SK-N-SH treated with all-trans-retinoic acid at 6 μM for 48 hours (cell line): ENCODE measurements around the gene SULT2B1.

Source experiments
- ATAC-seq: fragments of 200-7000 bp; cut with Tn5 transposase; 3 replicates; pipeline ENCODE4 v1.9.1; 2020; ENCODE audit warnings: mild to moderate bottlenecking, moderate library complexity
- ARNTL ChIP-seq: fragments of 450-650 bp; formaldehyde crosslinking; IDR thresholded peaks from 2 replicates; pipeline ENCODE4 v1.5.0; 2020; ENCODE audit warnings: low read depth, mild to moderate bottlenecking, moderate library complexity, borderline replicate concordance
- BACH2 ChIP-seq: fragments of 250-450 bp; sonication (Bioruptor Pico); IDR thresholded peaks from 2 replicates; pipeline ENCODE4 v1.9.0; 2021; ENCODE audit warnings: mild to moderate bottlenecking, borderline replicate concordance
- CREB5 ChIP-seq: fragments of 250-450 bp; sonication (Bioruptor Pico); IDR thresholded peaks from 2 replicates; pipeline ENCODE4 v1.5.1; 2020; ENCODE audit warnings: low read depth, mild to moderate bottlenecking, moderate library complexity
- CSDC2 ChIP-seq: fragments of 250-450 bp; sonication (Bioruptor Pico); IDR thresholded peaks from 2 replicates; pipeline ENCODE4 v1.5.0; 2020; ENCODE audit warnings: mild to moderate bottlenecking, moderate library complexity
- CSRNP3 ChIP-seq: fragments of 250-450 bp; sonication (Bioruptor Pico); IDR thresholded peaks from 2 replicates; pipeline ENCODE4 v1.5.1; 2021; ENCODE audit warnings: mild to moderate bottlenecking, moderate library complexity
- ESRRG ChIP-seq: fragments of 250-450 bp; sonication (Bioruptor Pico); IDR thresholded peaks from 2 replicates; pipeline ENCODE4 v1.6.1; 2021; ENCODE audit warnings: mild to moderate bottlenecking
- GLIS3 ChIP-seq: fragments of 250-450 bp; sonication (Bioruptor Pico); IDR thresholded peaks from 2 replicates; pipeline ENCODE4 v1.5.0; 2020; ENCODE audit warnings: mild to moderate bottlenecking, moderate library complexity
- ISL1 ChIP-seq: fragments of 250-450 bp; sonication (Bioruptor Pico); IDR thresholded peaks from 2 replicates; pipeline ENCODE4 v2.1.2; 2022; ENCODE audit warnings: mild to moderate bottlenecking, moderate library complexity
- OSR1 ChIP-seq: fragments of 250-450 bp; sonication (Bioruptor Pico); IDR thresholded peaks from 2 replicates; pipeline ENCODE4 v1.8.0; 2022; ENCODE audit warnings: moderate library complexity, mild to moderate bottlenecking, inconsistent platforms
- PATZ1 ChIP-seq: fragments of 250-450 bp; sonication (Bioruptor Pico); IDR thresholded peaks from 2 replicates; pipeline ENCODE4 v1.8.0; 2020; ENCODE audit warnings: mild to moderate bottlenecking, moderate library complexity, borderline replicate concordance
- POU6F1 ChIP-seq: fragments of 250-450 bp; sonication (Bioruptor Pico); IDR thresholded peaks from 2 replicates; pipeline ENCODE4 v1.8.0; 2021; ENCODE audit warnings: low read depth, mild to moderate bottlenecking, moderate library complexity, borderline replicate concordance
- PPARA ChIP-seq: fragments of 250-450 bp; sonication (Bioruptor Pico); IDR thresholded peaks from 2 replicates; pipeline ENCODE4 v1.5.0; 2020; ENCODE audit warnings: mild to moderate bottlenecking, borderline replicate concordance
- SNAI2 ChIP-seq: fragments of 250-450 bp; sonication (Bioruptor Pico); IDR thresholded peaks from 2 replicates; pipeline ENCODE4 v1.5.0; 2020; ENCODE audit warnings: mild to moderate bottlenecking, moderate library complexity
- TCF4 ChIP-seq: fragments of 250-450 bp; sonication (Bioruptor Pico); IDR thresholded peaks from 2 replicates; pipeline ENCODE4 v1.8.0; 2021; ENCODE audit warnings: mild to moderate bottlenecking, moderate library complexity, borderline replicate concordance
- TOX ChIP-seq: fragments of 250-450 bp; sonication (Bioruptor Pico); IDR thresholded peaks from 2 replicates; pipeline ENCODE4 v1.8.0; 2021; ENCODE audit warnings: mild to moderate bottlenecking, moderate library complexity, borderline replicate concordance
- TSHZ2 ChIP-seq: fragments of 250-450 bp; sonication (Bioruptor Pico); IDR thresholded peaks from 2 replicates; pipeline ENCODE4 v1.5.0; 2020; ENCODE audit warnings: mild to moderate bottlenecking, moderate library complexity
- ZC3H10 ChIP-seq: fragments of 250-450 bp; sonication (Bioruptor Pico); IDR thresholded peaks from 2 replicates; pipeline ENCODE4 v1.5.1; 2021; ENCODE audit warnings: mild to moderate bottlenecking, moderate library complexity
- ZFP30 ChIP-seq: fragments of 450-650 bp; formaldehyde crosslinking; IDR thresholded peaks from 2 replicates; pipeline ENCODE4 v1.5.0; 2022; ENCODE audit warnings: mild to moderate bottlenecking, moderate library complexity
- ZNF565 ChIP-seq: fragments of 450-650 bp; formaldehyde crosslinking; conservative IDR thresholded peaks from 2 replicates; pipeline ENCODE4 v1.5.0; 2020; ENCODE audit warnings: low read depth, mild to moderate bottlenecking, moderate library complexity
- ZNF70 ChIP-seq: fragments of 450-650 bp; formaldehyde crosslinking; IDR thresholded peaks from 2 replicates; pipeline ENCODE4 v1.5.0; 2020; ENCODE audit warnings: mild to moderate bottlenecking, moderate library complexity
- ZNF8 ChIP-seq: fragments of 450-650 bp; formaldehyde crosslinking; IDR thresholded peaks from 2 replicates; pipeline ENCODE4 v1.5.0; 2020; ENCODE audit warnings: mild to moderate bottlenecking, moderate library complexity

Gene SULT2B1

GRCh38 chr19:48627201-48627864, 75.4 kb downstream of the SULT2B1 start:
- TF ChIP-seq CSRNP3 (CRISPR knock-in tag) (no peak), TCF4 (CRISPR knock-in tag) (no peak), ISL1 (CRISPR knock-in tag) (no peak), PATZ1 (CRISPR knock-in tag) (no peak), CSDC2 (CRISPR knock-in tag) (no peak), POU6F1 (CRISPR knock-in tag) (no peak), ZNF565 (no peak), OSR1 (CRISPR knock-in tag) (no peak), SNAI2 (no peak), ZFP30 (CRISPR knock-in tag) (no peak), BACH2 (CRISPR knock-in tag) (no peak), ZC3H10 (CRISPR knock-in tag) (no peak), CREB5 (CRISPR knock-in tag) (no peak), ZNF8 (CRISPR knock-in tag) (no peak), TSHZ2 (CRISPR knock-in tag) (no peak), ZNF70 (CRISPR knock-in tag) (no peak), PPARA (CRISPR knock-in tag) (no peak), GLIS3 (CRISPR knock-in tag) (no peak), ESRRG (CRISPR knock-in tag) (no peak)
- ATAC-seq: no peak

GRCh38 chr19:48627865-48628314, 75.9 kb downstream of the SULT2B1 start:
- ATAC-seq: no peak
- TF ChIP-seq TCF4 (CRISPR knock-in tag): no peak
- no peak for TF ChIP-seq ARNTL (CRISPR knock-in tag)
- no peak for TF ChIP-seq SNAI2
- TF ChIP-seq TOX: no peak
- no peak for TF ChIP-seq ZNF565
- TF ChIP-seq GLIS3 (CRISPR knock-in tag): no peak
- no peak for TF ChIP-seq BACH2 (CRISPR knock-in tag)
- TF ChIP-seq ZNF70 (CRISPR knock-in tag): no peak
- TF ChIP-seq POU6F1 (CRISPR knock-in tag): no peak
- no peak for TF ChIP-seq CREB5 (CRISPR knock-in tag)
- no peak for TF ChIP-seq PPARA (CRISPR knock-in tag)
- no peak for TF ChIP-seq ZFP30 (CRISPR knock-in tag)
- no peak for TF ChIP-seq CSDC2 (CRISPR knock-in tag)
- no peak for TF ChIP-seq CSRNP3 (CRISPR knock-in tag)
